Measurements from ENCODE around the gene RELN.

Gene RELN

DNA sequence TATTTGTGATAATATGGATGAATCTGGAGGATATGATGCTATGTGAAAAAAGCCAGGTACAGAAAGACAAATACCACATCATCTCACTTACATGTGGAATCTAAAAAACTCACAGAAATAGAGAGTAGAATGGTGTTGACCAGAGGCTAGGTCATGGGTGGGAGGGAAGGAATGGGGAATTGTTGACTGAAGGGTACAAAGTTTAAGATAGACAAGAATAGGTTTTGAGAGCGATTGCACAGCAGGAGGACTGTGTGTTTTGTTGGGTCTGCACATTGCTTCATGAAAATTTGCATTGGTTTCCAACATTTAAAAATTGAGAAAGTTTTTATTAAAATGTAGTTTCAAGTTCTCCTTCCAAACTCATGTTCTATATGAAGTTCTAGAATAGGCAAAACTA is 551.8 kb downstream of the RELN start:
- Mint-ChIP-seq H3K4me1 (ENCODE audit: low read depth in 2 of 2) (no peaks in the 10 kb centered on the region), H3K9me3 (no peaks in the 10 kb centered on the region), H3K27me3 (peaks cover 33 to 63% of the 10 kb centered on the region in 2 donors), H3K4me3 (no peak overlapping the region), H3K36me3 (ENCODE audit: insufficient read depth) (no peaks in the 10 kb centered on the region), H3K27ac (no peak overlapping the region)
- ATAC-seq (replicated peaks) (no peak), DNase-seq (no peak)

DNA sequence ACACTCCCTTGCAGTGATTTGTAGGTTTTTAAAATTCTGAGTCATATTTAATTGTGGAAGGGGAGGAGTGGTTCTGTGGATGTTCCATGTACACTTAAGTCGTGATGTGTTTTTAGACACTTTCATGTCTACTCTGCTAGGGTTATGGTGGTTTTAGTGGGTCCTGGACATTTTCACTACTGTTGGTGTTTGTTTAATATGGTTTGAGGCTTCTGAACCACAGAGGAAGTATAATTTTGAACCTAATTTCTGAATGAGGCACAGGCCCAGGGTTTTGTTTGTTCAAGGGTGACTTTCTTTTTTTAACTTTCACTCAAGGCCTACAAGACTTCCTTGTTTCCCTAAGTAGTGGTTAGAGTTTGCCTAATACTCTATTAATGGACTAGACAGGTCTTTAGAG is 556.7 kb downstream of the RELN start:
- DNase-seq (no peak), ATAC-seq (replicated peaks) (no peak)
- no peaks in the 10 kb centered on the region for H3K4me1 Mint-ChIP-seq (ENCODE audit: low read depth in 2 of 2)
- no peak overlapping the region for H3K27ac Mint-ChIP-seq
- H3K9me3 Mint-ChIP-seq, result no peaks in the 10 kb centered on the region
- no peak overlapping the region for H3K4me3 Mint-ChIP-seq
- peaks cover 0 to 31% of the 10 kb centered on the region in 2 donors for H3K27me3 Mint-ChIP-seq
- H3K36me3 Mint-ChIP-seq (ENCODE audit: insufficient read depth), result no peaks in the 10 kb centered on the region

DNA sequence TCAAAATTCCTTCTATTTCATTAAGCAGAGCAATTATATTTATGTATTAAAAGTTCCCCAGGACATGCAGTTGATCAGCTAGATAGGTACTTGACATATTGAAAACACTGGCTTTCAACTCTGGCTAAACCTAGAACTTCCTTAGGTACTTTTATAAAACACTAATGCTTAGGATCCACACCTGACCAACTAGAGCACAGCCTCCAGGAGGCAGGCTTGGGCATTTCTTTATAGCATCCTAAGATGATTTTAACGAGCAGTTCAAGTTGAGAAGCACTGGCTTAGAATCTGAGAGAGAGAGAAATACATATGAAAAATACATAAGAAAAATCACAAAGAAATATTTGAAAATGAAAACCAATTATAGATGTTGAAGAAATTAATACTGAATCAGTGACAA is 564.3 kb downstream of the RELN start:
- DNase-seq (no peak), ATAC-seq (replicated peaks) (no peak)
- H3K27ac Mint-ChIP-seq, result no peak overlapping the region
- H3K9me3 Mint-ChIP-seq, result no peaks in the 10 kb centered on the region
- H3K4me3 Mint-ChIP-seq, result no peak overlapping the region
- H3K4me1 Mint-ChIP-seq (ENCODE audit: low read depth in 2 of 2), result no peaks in the 10 kb centered on the region
- peaks cover 8 to 17% of the 10 kb centered on the region in 2 donors for H3K27me3 Mint-ChIP-seq
- H3K36me3 Mint-ChIP-seq (ENCODE audit: insufficient read depth), result no peaks in the 10 kb centered on the region

GRCh38 chr7:103423467-103424179 is 565.8 kb downstream of the RELN start:
- no peaks in the 10 kb centered on the region for H3K36me3 Mint-ChIP-seq (ENCODE audit: insufficient read depth)
- no peaks in the 10 kb centered on the region for H3K4me1 Mint-ChIP-seq (ENCODE audit: low read depth in 2 of 2)
- no peaks in the 10 kb centered on the region for H3K9me3 Mint-ChIP-seq
- H3K27ac Mint-ChIP-seq, result no peak overlapping the region
- H3K4me3 Mint-ChIP-seq, result no peak overlapping the region
- ATAC-seq (replicated peaks), result no peak
- H3K27me3 Mint-ChIP-seq, result peaks cover 17 to 24% of the 10 kb centered on the region in 2 donors
- no peak for DNase-seq
